ENCODE results near the gene RMDN2. TPM values are rescaled to one million over a fixed set of nuclear protein-coding genes. Genes with fewer than 3 reads are reported as not detected.

The RMDN2 gene
- total RNA-seq, 1 experiment from 2014 or later: 4.7 TPM

- Mint-ChIP-seq H3K9me3 (ENCODE audit: low read depth, unreplicated experiment) (peaks cover 2% of the 10 kb centered on the region), H3K4me1 (ENCODE audit: low read depth, unreplicated experiment) (no peaks in the 10 kb centered on the region), H3K36me3 (ENCODE audit: insufficient read depth, unreplicated experiment) (no peaks in the 10 kb centered on the region), H3K4me3 (ENCODE audit: low read depth, unreplicated experiment) (no peak overlapping the region), H3K27ac (ENCODE audit: unreplicated experiment) (no peak overlapping the region), H3K27me3 (ENCODE audit: unreplicated experiment) (no peaks in the 10 kb centered on the region)
- intact Hi-C loops (cut with micrococcal nuclease; ENCODE audit: unreplicated experiment): no loop called here
- no peak for DNase-seq
- CTCF ChIA-PET: no interaction called here
- BruUV-seq (replicated peaks): no TSS peak
- no peak for TF ChIP-seq CTCF (IDR thresholded peaks at IDR 0.05; ENCODE audit: unreplicated experiment)
Measured at GRCh38 chr2:37904425-37904824, 20.7 kb upstream of the RMDN2 start.

GRCh38 chr2:37904993-37905392 lies 20.1 kb upstream of the RMDN2 start:
- Mint-ChIP-seq H3K9me3 (ENCODE audit: low read depth, unreplicated experiment) (peaks cover 2% of the 10 kb centered on the region), H3K4me3 (ENCODE audit: low read depth, unreplicated experiment) (no peak overlapping the region), H3K36me3 (ENCODE audit: insufficient read depth, unreplicated experiment) (no peaks in the 10 kb centered on the region), H3K4me1 (ENCODE audit: low read depth, unreplicated experiment) (no peaks in the 10 kb centered on the region), H3K27ac (ENCODE audit: unreplicated experiment) (no peak overlapping the region), H3K27me3 (ENCODE audit: unreplicated experiment) (no peaks in the 10 kb centered on the region)
- CTCF ChIA-PET: interaction anchor here (0.6 kb wide), 1 partner anchor 17 kb away, joined by 3 read pairs; no protein-coding TSS in a partner anchor
- no peak for DNase-seq
- BruUV-seq (replicated peaks): no TSS peak
- TF ChIP-seq CTCF (IDR thresholded peaks at IDR 0.05; ENCODE audit: unreplicated experiment): no peak
- intact Hi-C loops (cut with micrococcal nuclease; ENCODE audit: unreplicated experiment): no loop called here

GRCh38 chr2:37906131-37906530 lies 19.0 kb upstream of the RMDN2 start:
- intact Hi-C loops (cut with micrococcal nuclease; ENCODE audit: unreplicated experiment): no loop called here
- no TSS peak for BruUV-seq (replicated peaks)
- H3K27ac Mint-ChIP-seq (ENCODE audit: unreplicated experiment): no peak overlapping the region
- TF ChIP-seq CTCF (IDR thresholded peaks at IDR 0.05; ENCODE audit: unreplicated experiment): no peak
- peaks cover 2% of the 10 kb centered on the region for H3K9me3 Mint-ChIP-seq (ENCODE audit: low read depth, unreplicated experiment)
- CTCF ChIA-PET: no interaction called here
- no peaks in the 10 kb centered on the region for H3K36me3 Mint-ChIP-seq (ENCODE audit: insufficient read depth, unreplicated experiment)
- no peaks in the 10 kb centered on the region for H3K27me3 Mint-ChIP-seq (ENCODE audit: unreplicated experiment)
- no peak overlapping the region for H3K4me3 Mint-ChIP-seq (ENCODE audit: low read depth, unreplicated experiment)
- H3K4me1 Mint-ChIP-seq (ENCODE audit: low read depth, unreplicated experiment): no peaks in the 10 kb centered on the region
- no peak for DNase-seq

- DNase-seq: no peak
- no TSS peak for BruUV-seq (replicated peaks)
- intact Hi-C loops (cut with micrococcal nuclease; ENCODE audit: unreplicated experiment): no loop called here
- H3K4me1 Mint-ChIP-seq (ENCODE audit: low read depth, unreplicated experiment): no peaks in the 10 kb centered on the region
- CTCF ChIA-PET: no interaction called here
- H3K9me3 Mint-ChIP-seq (ENCODE audit: low read depth, unreplicated experiment): no peaks in the 10 kb centered on the region
- no peak for TF ChIP-seq CTCF (IDR thresholded peaks at IDR 0.05; ENCODE audit: unreplicated experiment)
- H3K36me3 Mint-ChIP-seq (ENCODE audit: insufficient read depth, unreplicated experiment): no peaks in the 10 kb centered on the region
- no peaks in the 10 kb centered on the region for H3K27me3 Mint-ChIP-seq (ENCODE audit: unreplicated experiment)
- H3K27ac Mint-ChIP-seq (ENCODE audit: unreplicated experiment): no peak overlapping the region
- no peak overlapping the region for H3K4me3 Mint-ChIP-seq (ENCODE audit: low read depth, unreplicated experiment)
Measured at GRCh38 chr2:37907501-37908225, 17.4 kb upstream of the RMDN2 start.
